Measurements from ENCODE around the gene FAU.
A peak's percentile ranks its signal among the peaks of the same experiment; 100 is the strongest.

DNA sequence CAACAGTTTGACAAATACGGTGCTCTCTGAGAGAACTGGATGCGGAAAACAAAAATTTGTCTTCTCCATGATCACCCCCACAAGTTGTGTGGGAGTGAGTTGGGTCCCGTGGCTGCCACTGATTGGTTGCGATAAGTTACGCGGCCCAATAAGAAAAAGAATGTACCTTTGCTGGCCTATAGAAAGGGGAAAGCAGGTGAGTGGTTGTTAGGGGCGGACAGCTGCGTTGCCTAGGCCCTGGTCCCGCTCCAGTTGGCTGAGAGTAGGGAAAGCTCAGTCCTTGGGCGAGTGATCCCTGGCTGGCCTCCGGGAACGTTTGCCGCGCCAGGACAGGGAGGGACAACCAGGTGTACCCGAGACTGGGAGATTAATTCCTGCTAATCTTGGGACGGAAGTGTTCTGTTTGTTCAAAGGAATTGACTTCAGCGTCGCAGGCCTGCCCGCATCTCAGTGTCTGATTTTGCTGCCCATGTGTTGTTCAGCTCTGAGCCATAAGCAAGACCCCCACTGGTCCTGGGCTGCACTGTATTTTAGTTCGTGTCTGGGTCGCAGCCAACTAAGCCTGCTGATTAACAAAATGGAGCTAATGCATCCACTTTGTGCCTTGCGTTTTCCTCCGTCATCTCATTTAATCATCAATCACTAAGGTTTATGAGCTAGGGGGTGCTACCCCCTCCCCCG is 13.2 kb upstream of the FAU start:
- no peak for TF ChIP-seq EZH2 (IDR thresholded peaks at IDR 0.05; ENCODE audit: borderline replicate concordance, control insufficient read depth, low read depth, low read length)
- TF ChIP-seq, protein P1, sequence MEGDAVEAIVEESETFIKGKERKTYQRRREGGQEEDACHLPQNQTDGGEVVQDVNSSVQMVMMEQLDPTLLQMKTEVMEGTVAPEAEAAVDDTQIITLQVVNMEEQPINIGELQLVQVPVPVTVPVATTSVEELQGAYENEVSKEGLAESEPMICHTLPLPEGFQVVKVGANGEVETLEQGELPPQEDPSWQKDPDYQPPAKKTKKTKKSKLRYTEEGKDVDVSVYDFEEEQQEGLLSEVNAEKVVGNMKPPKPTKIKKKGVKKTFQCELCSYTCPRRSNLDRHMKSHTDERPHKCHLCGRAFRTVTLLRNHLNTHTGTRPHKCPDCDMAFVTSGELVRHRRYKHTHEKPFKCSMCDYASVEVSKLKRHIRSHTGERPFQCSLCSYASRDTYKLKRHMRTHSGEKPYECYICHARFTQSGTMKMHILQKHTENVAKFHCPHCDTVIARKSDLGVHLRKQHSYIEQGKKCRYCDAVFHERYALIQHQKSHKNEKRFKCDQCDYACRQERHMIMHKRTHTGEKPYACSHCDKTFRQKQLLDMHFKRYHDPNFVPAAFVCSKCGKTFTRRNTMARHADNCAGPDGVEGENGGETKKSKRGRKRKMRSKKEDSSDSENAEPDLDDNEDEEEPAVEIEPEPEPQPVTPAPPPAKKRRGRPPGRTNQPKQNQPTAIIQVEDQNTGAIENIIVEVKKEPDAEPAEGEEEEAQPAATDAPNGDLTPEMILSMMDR (IDR thresholded peaks at IDR 0.05 in 2 of 3, conservative IDR thresholded peaks at IDR 0.05 in 1 of 3; ENCODE audit: control insufficient read depth in 2 of 3, extremely low read depth in 1 of 3, insufficient read depth in 1 of 3, low read depth in 3 of 3, low read length in 3 of 3) = no peak
- no peak for TF ChIP-seq GABPA (IDR thresholded peaks at IDR 0.05; ENCODE audit: low read depth)
- peak; percentile 96 for TF ChIP-seq MXI1 (IDR thresholded peaks at IDR 0.05; ENCODE audit: low read depth, low read length)

All from GM12878 (cell line).